ENCODE data around the gene OSBPL7. TPM values are rescaled to one million over a fixed set of nuclear protein-coding genes. Genes with fewer than 3 reads are reported as not detected.

The OSBPL7 gene
- total and polyA plus RNA-seq, 2 of the 13 experiments (the other 11 are each of a cell fraction or from before 2014, with no cell fraction given) = 4.7 to 6.6 TPM

DNA sequence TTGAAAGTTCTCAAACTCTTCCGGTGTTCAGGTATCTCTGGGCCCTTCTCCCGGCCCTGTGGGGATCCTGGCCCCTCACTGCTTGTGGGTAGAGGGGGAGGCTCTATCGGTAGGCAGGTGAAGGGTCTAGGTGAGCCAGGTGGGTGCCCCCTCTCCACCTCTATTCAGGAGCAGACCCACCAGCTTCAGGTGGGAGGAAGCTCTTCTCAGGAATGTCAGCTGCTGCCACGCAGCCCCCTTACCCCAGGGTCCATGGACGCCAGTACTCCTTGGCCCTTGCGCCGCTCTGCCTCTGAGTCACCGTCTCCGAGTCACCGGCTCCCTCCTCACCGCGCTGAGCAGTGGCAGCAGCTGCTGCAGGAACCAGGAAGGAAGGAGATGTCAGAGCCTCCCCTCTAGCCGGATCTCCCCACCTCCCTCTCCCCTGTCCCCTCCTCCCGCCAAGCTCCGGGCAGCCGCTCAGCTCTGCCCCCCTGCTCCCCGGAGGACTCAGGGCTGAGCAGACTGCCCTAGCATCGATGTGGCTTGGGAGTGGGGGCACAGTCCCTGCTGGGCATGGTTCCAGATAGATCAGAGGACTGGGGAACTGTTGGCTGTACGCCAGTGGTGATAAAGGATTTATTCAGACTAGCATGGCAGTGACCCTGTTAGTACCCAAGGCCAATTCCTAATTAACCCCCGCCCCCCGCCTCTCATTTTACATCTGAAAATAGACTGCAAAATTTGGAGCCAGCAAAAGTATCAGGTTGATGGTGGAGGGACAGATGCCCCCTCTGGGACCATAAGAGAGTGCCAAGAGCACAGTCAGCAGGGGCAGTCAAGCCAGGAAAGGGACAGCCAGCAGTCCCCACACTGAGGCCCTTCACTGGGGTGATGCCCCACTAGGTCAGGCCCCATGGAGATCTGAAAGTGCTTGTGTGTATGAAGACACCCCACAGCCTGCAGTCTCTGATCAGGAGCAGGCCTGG is at the start of gene OSBPL7 (continued):
- peak; percentile 75 for TF ChIP-seq KMT2B (CRISPR knock-in tag; IDR thresholded peaks at IDR 0.05)
- no peak for TF ChIP-seq ZSCAN20 (CRISPR knock-in tag; IDR thresholded peaks at IDR 0.05; ENCODE audit: borderline replicate concordance)
- no peak for TF ChIP-seq ZNF564 (CRISPR knock-in tag; IDR thresholded peaks at IDR 0.05)
- TF ChIP-seq NFE2L1 (CRISPR knock-in tag; IDR thresholded peaks at IDR 0.05; ENCODE audit: borderline replicate concordance) = no peak
- no peak for TF ChIP-seq MNT (IDR thresholded peaks at IDR 0.05)
- no peak for TF ChIP-seq SMC3 (IDR thresholded peaks at IDR 0.05; ENCODE audit: low read length)
- 0 out of 2 replicates have a peak, but pooled peaks have one; percentile 24 for TF ChIP-seq KLF6 (CRISPR knock-in tag; IDR thresholded peaks at IDR 0.05)
- peak; percentile 82 for TF ChIP-seq SALL1 (CRISPR knock-in tag; IDR thresholded peaks at IDR 0.05)
- TF ChIP-seq TAF1 (CRISPR knock-in tag; IDR thresholded peaks at IDR 0.05) = peak; percentile 73
- TF ChIP-seq GLMP (CRISPR knock-in tag; IDR thresholded peaks at IDR 0.05; ENCODE audit: borderline replicate concordance) = no peak
- TF ChIP-seq TBX2 (CRISPR knock-in tag; IDR thresholded peaks at IDR 0.05; ENCODE audit: borderline replicate concordance) = no peak; the same call in 1 of the 2 replicates
- no peak for TF ChIP-seq ZFP82 (CRISPR knock-in tag; IDR thresholded peaks at IDR 0.05; ENCODE audit: borderline replicate concordance)
- no peak for TF ChIP-seq ZNF10 (CRISPR knock-in tag; IDR thresholded peaks at IDR 0.05; ENCODE audit: borderline replicate concordance, low read depth)
- TF ChIP-seq TSC22D2 (CRISPR knock-in tag; IDR thresholded peaks at IDR 0.05; ENCODE audit: borderline replicate concordance) = peak; percentile 83; the same call in 1 of the 2 replicates
- TF ChIP-seq ZBTB21 (CRISPR knock-in tag; IDR thresholded peaks at IDR 0.05) = no peak
- no peak for TF ChIP-seq ZNF296 (CRISPR knock-in tag; conservative IDR thresholded peaks at IDR 0.05)
- no peak for TF ChIP-seq ZNF367 (CRISPR knock-in tag; IDR thresholded peaks at IDR 0.05; ENCODE audit: borderline replicate concordance)
- TF ChIP-seq, protein P1, sequence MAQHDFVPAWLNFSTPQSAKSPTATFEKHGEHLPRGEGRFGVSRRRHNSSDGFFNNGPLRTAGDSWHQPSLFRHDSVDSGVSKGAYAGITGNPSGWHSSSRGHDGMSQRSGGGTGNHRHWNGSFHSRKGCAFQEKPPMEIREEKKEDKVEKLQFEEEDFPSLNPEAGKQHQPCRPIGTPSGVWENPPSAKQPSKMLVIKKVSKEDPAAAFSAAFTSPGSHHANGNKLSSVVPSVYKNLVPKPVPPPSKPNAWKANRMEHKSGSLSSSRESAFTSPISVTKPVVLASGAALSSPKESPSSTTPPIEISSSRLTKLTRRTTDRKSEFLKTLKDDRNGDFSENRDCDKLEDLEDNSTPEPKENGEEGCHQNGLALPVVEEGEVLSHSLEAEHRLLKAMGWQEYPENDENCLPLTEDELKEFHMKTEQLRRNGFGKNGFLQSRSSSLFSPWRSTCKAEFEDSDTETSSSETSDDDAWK (CRISPR knock-in tag; IDR thresholded peaks at IDR 0.05) = no peak
- no peak for TF ChIP-seq ZNF34 (CRISPR knock-in tag; IDR thresholded peaks at IDR 0.05; ENCODE audit: borderline replicate concordance)
- no peak for TF ChIP-seq CERS6 (CRISPR knock-in tag; IDR thresholded peaks at IDR 0.05)
- TF ChIP-seq ZBTB38 (CRISPR knock-in tag; IDR thresholded peaks at IDR 0.05) = peak; percentile 57; the same call in 1 of the 2 replicates
- TF ChIP-seq ZNF446 (CRISPR knock-in tag; IDR thresholded peaks at IDR 0.05) = no peak
- no peak for TF ChIP-seq ZNF329 (CRISPR knock-in tag; IDR thresholded peaks at IDR 0.05; ENCODE audit: low read depth)
- TF ChIP-seq RFXAP (CRISPR knock-in tag; IDR thresholded peaks at IDR 0.05; ENCODE audit: borderline replicate concordance) = peak; percentile 28; the same call in 1 of the 2 replicates
- TF ChIP-seq BORCS8-MEF2B (CRISPR knock-in tag; IDR thresholded peaks at IDR 0.05) = no peak; the same call in 1 of the 2 replicates

Measured in HepG2 (cell line).